ENCODE results near the gene PRAC2.

The PRAC2 gene

GRCh38 chr17:48720266-48721008 is 2.5 kb upstream of the PRAC2 start:
- no peak for DNase-seq

GRCh38 chr17:48721009-48721402 is 2.0 kb upstream of the PRAC2 start:
- DNase-seq = no peak

GRCh38 chr17:48722201-48722907 is 631 bp upstream of the PRAC2 start, which contains the start of gene PRAC1:
Gene PRAC1 (minus strand): TSS chr17:48722518. CDS start chr17:48722392, 126 bp downstream.
- DNase-seq = no peak

GRCh38 chr17:48723423-48724250 is 652 bp downstream of the PRAC2 start:
- no peak for DNase-seq

DNA sequence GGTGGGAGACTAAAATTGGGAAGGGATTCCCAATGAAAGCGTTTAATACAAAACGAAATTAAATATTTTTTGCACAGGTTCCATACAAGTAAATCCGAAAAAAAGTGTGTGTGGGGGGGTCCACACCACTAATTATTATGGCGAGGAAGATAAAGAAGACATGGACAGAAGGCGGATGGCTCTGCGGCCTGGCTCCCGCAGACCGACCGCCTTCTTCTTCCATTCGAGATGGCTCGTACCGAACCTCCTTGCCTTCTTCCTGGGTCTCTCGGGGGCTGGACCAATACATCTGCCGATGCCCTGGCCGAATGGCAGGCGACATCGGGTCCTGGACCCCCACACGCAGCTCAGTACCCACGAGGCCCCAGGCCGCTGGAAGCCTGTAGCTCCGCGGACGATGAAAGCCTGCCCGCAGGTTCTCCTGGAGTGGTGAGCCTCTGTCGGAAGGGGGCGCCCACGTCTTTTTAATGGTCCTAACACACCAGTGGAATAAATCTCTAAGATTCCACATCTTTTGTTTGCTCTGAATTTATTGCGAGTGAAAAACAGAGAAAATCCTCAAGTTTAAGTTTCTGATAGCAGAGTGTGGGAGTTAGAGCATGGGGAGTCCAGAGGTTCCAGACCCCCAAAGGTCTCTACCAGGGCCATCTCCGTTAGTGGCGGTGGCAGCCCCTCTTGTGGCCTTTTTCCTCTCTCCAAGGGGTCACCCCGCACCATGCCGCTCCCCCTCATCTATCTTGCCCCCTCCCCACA is 1.4 kb downstream of the PRAC2 start:
- peak; percentile 71 for DNase-seq

- no peak for DNase-seq
Measured at GRCh38 chr17:48725004-48725287, 2.0 kb downstream of the PRAC2 start.

DNA sequence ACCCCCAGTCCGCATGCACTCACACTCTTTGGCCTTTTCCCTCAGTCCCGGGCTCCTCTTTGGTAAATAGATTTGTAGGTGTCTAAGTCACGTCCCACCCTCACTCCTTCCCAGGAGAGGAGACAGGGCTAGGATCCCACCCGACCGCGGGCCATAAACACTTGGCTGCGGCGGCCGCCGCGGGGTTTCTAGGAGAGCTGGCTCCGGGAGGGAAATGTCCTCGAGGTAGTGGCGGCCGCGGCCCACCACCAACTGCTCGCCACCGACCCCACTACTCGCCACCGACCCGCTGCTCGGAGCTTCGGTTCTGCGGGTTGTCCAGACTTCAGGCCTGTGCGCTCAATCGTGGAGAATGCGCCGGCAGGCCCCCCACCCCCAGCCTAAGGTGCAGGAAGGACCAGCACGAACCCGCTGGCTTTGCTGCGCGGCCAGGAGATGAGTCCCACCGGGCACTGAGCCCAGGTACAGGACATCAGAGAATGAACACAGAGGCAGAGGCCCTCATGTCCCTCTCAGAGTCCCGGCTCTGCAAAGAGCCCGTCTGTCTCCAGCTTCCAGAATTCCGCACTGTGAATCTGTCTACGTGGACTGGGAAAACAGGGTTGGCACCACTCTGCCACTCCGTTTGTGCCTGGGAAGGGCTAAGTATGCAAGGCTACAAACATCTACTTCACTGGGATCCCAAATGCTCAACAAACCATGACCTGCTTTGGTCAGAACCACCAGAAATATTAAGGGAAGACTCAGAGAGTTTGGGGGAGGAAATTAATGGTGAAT is 2.5 kb downstream of the PRAC2 start:
- DNase-seq = no peak

GRCh38 chr17:48726114-48726915 is 3.3 kb downstream of the PRAC2 start:
- no peak for DNase-seq

DNA sequence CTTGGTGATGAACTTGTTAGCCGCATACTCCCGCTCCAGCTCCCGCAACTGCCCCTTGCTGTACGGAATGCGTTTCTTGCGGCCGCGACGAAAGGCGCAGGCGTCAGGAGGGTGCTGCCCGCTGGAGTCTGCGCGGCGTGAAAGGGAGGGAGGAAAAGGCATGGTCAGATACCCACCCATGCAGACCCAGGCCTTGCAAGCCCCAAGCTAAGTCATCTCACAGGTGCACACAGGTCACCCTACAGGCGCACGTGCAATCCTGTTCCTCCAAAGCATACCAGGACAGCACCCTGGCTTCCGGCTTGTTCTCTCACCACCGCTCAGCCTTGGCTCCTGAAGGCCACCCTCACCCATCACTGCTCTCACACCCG is 3.9 kb downstream of the PRAC2 start:
- no peak for DNase-seq

DNA sequence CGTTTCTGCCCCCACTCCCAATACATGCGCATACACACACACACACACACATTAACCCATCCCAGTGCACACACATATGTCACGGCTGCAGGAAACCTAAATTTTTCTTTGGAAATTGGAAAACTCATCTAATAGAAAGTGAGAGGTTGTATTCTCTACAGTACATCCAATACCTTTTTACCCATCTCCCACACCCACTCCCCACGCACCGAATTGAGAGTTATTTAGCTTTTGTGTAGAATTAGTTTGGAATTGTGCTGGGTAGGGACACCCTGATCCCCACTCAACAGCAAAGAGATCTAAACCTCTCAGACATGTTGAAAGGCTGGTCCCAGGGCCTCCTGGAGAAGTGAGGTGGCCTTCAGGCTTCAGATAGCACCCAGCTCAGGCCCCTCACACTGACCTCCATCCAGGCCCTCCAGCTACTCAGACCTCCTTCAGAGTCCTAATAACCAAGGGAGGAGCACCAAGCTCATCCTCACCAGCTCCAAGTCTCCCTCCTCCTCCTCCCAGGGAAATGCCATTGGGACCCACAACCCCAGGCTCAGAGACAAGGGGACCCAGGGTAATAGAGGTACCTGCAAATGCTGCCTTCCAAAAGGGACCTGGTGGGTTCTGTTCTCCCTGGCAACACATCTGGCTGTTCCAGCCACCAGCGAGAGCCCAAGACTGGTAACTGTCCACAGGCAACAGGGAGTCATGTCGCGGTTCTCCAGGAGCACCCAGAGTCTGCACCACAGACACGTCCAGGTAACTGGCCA is 4.6 kb downstream of the PRAC2 start:
- no peak for DNase-seq

GRCh38 chr17:48728232-48729231 is 5.5 kb downstream of the PRAC2 start, which contains the start of gene HOXB13:
Gene HOXB13 (minus strand): TSS chr17:48728750. CDS start chr17:48728593, 157 bp downstream.
- DNase-seq = no peak

GRCh38 chr17:48729335-48730239 is 6.6 kb downstream of the PRAC2 start:
- no peak for DNase-seq

- no peak for DNase-seq
Measured at GRCh38 chr17:48730240-48730550, 7.2 kb downstream of the PRAC2 start.

GRCh38 chr17:48731355-48731754 is 8.4 kb downstream of the PRAC2 start:
- DNase-seq = no peak

DNA sequence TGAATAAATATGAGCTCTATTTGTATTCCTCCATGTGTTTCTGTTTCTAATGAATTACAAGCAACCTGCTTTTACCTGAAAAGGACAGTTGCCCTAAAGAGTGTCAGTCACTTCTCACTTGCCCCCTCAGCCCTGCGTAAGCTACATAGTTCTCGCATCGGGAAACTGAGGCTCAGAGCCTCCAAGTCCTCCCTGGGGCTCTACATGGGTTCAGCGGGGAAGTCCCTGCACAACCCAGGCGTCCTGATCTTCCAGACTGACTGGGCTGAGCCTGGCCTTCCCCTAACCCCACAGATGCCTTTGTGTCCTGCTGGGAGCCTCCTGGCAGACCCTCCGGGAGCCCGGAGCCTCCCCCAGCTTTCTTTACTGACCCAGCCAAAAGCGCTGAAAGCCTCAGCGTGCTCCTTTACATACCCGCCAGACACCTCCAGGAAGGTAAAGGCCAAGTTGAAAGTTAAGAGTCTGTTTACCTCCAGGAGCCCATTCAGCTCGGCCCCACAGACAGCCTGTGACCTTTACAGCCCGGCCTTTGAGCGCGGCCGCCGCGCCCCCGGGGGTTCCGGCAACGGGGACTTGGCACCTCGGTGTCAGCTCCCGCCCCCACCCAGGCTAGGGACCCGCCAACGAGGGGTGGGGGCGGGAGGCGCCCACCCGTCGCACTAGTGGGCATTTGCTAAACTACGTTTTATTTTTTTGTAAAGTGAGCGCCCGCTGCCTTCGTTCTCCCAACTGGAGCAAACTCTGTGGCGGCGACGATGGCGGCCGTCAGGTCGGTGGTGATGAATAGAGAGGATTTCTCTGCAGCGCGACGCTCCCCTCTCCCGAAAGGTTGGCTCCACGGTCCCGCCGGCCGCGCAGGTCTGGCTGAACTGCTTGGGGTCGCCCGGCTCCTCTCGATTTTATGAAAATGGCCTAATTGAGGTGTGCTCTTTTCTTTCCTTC is 10.0 kb downstream of the PRAC2 start:
- no peak for DNase-seq

DNA sequence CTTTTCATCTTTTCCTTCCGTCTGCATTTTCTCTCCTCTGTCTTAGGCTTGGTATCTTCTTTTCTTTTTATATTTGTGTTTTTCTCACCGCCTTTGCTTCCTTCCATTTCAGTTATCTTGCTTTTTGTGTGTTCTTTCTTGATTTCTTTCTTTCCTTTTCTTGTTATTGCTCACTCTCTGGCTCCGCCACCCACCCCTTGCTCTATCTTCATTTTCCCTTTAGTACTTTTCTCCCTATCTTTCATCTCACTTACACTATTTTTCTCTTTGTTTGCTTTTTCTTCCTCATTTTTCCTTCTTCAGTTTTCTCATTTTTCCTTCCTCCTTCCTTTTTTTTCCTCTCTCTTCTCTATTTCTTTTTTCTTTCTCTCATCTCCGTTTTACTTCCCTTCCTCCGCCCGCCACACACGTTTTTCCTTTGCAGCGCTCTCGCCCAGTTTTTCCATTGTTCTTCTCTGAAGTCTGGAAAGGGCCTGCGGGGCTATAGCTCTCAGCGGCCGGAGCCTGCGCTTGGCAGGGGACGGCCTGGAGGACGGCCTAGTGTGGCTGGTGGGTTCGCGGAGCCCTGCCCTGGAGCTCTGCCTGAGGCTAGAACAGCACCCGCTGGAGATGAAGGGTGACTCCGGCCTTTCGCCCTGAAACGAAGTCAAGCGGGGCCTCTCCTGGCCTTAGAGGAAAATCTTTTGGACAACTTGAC is 10.8 kb downstream of the PRAC2 start:
- no peak for DNase-seq

All from activated CD4-positive, CD25-positive, alpha-beta regulatory T cell treated with anti-CD3 and anti-CD28 coated beads, Interleukin-2, amount 50 U/mL, for 72 hours (primary cell).